Suprapubic skin (tissue), 4 donors: ENCODE measurements around the gene ZNF839.

ENCODE experiments used
- CTCF ChIP-seq, 2 donors: fragments of 200-600 bp in 1 of 2; fragments of 450-650 bp in 1 of 2; sonication (generic) in 1 of 2; IDR thresholded peaks; one replicate each; pipeline ENCODE4 v1.5.1; 2016 to 2019; ENCODE audit warnings: antibody characterized with exemption in 2 of 2, mild to moderate bottlenecking in 1 of 2, moderate library complexity in 1 of 2
- EP300 ChIP-seq: sonication (generic); formaldehyde crosslinking; IDR thresholded peaks from one replicate; pipeline ENCODE4 v1.6.1; 2017; ENCODE audit warnings: antibody characterized with exemption
- POLR2A ChIP-seq, 2 donors: fragments of 450-650 bp; IDR thresholded peaks; one replicate each; pipeline ENCODE4 v1.6.1; 2017; ENCODE audit warnings: antibody characterized with exemption in 2 of 2, mild to moderate bottlenecking in 2 of 2, moderate library complexity in 2 of 2
- POLR2AphosphoS5 ChIP-seq, 3 donors: sonication (generic); formaldehyde crosslinking; IDR thresholded peaks; one replicate each; pipeline ENCODE4 v1.6.1; 2017; ENCODE audit warnings: antibody characterized with exemption in 3 of 3

DNA sequence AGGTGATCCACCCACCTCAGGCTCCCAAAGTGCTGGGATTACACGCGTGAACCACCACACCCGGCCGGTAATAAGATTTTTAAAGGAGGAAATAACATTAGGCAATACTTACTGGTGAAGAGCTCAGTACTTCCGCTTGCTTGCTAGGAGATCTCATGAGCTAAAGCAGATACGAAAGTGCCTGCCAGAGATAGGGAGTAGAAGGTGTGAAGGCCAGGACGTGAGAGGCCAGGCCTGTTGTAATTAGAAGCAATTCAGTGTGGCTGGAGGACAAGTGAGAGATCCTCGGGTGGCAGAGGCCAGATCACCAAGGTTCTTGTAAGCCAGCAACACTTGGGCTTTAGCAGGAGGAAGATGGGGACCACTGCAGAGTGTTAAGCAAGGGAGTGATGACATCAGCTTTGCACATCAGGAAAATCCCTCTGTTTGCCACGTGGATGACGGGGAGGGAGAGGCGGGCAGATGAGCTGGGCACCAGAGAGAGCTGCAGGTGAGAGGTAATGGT, 50.8 kb downstream of the ZNF839 start:
- TF ChIP-seq POLR2AphosphoS5 (IDR thresholded peaks at IDR 0.05) (no peak), EP300 (no peak), CTCF (IDR thresholded peaks at IDR 0.05) (no peak), POLR2A (IDR thresholded peaks at IDR 0.05) (no peak)
